ENCODE data around the gene IMMP2L. TPM values are rescaled to one million over a fixed set of nuclear protein-coding genes. Genes with fewer than 3 reads are reported as not detected.

Gene IMMP2L
- total RNA-seq, 2 donors from 2014 or later: 13.1 to 22.7 TPM

DNA sequence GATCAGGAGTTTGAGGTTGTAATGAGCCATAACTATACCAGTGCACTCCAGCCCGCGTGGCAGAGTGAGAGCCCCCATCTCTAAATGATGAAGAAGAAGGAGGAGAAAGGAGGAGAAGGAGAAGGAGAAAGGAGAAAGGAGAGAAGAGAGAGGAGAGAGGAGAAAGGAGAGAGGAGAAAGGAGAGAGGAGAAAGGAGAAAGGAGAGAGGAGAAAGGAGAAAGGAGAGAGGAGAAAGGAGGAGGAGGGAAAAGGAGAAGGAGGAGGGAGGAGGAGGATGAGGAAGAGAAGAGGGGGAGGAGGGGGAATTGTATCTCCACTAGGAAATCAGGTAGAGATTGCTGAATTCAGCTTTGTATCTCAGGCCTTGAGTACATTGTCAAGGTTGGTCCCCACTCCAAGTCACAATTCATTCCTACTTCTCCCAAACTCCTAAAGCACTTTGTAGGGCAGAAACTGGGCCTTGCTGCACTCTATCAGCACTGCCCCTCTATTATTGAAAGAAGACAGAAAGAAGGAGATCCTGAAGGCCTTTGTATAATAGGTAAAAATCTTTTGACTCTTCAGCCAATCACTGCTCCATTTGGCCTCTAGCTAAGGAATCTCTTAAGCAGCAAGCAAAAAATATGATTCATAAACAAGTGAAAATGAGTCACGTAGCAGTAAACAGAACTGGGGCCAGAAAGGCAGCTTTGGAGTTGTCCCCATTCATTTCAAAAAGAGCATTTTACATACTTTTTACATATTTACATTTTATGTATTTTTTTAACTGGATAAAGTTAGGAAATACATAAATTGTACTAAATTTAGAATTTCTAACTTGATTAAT, 178.0 kb downstream of the IMMP2L start:
- no peaks in the 10 kb centered on the region for H3K9me3 ChIP-seq
- ATAC-seq (ENCODE audit: insufficient number of reproducible peaks, low FRiP score, low read depth): no peak

DNA sequence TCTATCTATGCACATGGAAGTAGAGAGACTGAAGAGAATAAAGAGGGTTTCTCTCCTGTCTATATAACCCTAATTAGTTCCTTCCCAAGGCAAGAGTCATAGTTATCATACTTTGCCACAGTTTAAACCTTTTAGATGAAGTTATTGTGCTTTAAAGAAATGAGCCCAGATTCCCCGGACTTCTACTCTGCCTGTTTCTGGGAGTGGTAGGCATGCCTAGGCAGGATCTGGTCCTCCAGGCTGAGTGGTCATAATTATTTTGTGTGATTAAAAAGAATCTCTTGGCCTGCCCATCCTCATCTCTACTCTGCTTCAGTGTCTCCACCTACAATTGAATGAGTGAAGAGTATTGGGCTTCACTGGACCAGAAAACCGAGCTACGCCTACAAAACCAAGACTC, 179.2 kb downstream of the IMMP2L start:
- H3K4me1 ChIP-seq (ENCODE audit: control insufficient read depth in 1 of 2, low read depth in 2 of 2): peaks cover 3 to 9% of the 10 kb centered on the region in 2 donors
- no peak overlapping the region for H3K4me3 ChIP-seq
- no peak overlapping the region for H3K27ac ChIP-seq
- no peaks in the 10 kb centered on the region for H3K36me3 ChIP-seq
- TF ChIP-seq, protein P1, sequence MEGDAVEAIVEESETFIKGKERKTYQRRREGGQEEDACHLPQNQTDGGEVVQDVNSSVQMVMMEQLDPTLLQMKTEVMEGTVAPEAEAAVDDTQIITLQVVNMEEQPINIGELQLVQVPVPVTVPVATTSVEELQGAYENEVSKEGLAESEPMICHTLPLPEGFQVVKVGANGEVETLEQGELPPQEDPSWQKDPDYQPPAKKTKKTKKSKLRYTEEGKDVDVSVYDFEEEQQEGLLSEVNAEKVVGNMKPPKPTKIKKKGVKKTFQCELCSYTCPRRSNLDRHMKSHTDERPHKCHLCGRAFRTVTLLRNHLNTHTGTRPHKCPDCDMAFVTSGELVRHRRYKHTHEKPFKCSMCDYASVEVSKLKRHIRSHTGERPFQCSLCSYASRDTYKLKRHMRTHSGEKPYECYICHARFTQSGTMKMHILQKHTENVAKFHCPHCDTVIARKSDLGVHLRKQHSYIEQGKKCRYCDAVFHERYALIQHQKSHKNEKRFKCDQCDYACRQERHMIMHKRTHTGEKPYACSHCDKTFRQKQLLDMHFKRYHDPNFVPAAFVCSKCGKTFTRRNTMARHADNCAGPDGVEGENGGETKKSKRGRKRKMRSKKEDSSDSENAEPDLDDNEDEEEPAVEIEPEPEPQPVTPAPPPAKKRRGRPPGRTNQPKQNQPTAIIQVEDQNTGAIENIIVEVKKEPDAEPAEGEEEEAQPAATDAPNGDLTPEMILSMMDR (IDR thresholded peaks at IDR 0.05): no peak
- DNase-seq (ENCODE audit: low spot score): no peak
- no peaks in the 10 kb centered on the region for H3K9me3 ChIP-seq
- ATAC-seq (ENCODE audit: insufficient number of reproducible peaks, low FRiP score, low read depth): no peak
- H3K27me3 ChIP-seq (replicated peaks; ENCODE audit: insufficient read depth): no peaks in the 10 kb centered on the region

More for the DNA sequence above, 178.0 kb downstream of the IMMP2L start:
- no peaks in the 10 kb centered on the region for H3K27me3 ChIP-seq (replicated peaks; ENCODE audit: insufficient read depth)
- TF ChIP-seq, protein P1 (IDR thresholded peaks at IDR 0.05): no peak
- no peaks in the 10 kb centered on the region for H3K36me3 ChIP-seq
- peaks cover 7 to 20% of the 10 kb centered on the region in 2 donors for H3K4me1 ChIP-seq (ENCODE audit: control insufficient read depth in 1 of 2, low read depth in 2 of 2)
- no peak overlapping the region for H3K27ac ChIP-seq
- no peak for DNase-seq (ENCODE audit: low spot score)
- H3K4me3 ChIP-seq: no peak overlapping the region

DNA sequence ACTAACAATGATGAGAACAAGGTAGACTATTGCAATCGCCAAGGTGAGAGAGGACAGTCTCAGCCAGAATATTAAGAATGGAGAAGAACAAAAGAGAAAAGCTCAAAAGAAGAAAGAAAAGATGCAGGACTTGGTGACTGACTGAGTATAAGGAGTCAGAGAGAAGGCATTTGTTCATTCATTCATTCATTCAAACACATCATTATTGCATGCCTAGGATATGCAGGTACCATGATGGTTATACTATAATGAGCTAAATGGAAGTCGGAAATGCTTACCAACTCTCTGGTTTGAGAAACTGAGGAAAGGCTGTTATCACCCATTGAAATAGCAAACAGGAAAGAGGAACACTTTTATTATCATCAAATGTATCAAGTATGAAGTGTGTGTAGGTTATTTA, 180.7 kb downstream of the IMMP2L start:
- Histone ChIP-seq H3K9me3 (no peaks in the 10 kb centered on the region), H3K27me3 (replicated peaks; ENCODE audit: insufficient read depth) (no peaks in the 10 kb centered on the region), H3K36me3 (no peaks in the 10 kb centered on the region), H3K4me3 (no peak overlapping the region), H3K4me1 (ENCODE audit: control insufficient read depth in 1 of 2, low read depth in 2 of 2) (no peaks in the 10 kb centered on the region), H3K27ac (no peak overlapping the region)
- no peak for ATAC-seq (ENCODE audit: insufficient number of reproducible peaks, low FRiP score, low read depth)
- TF ChIP-seq, protein P1 (IDR thresholded peaks at IDR 0.05): no peak
- no peak for DNase-seq (ENCODE audit: low spot score)

DNA sequence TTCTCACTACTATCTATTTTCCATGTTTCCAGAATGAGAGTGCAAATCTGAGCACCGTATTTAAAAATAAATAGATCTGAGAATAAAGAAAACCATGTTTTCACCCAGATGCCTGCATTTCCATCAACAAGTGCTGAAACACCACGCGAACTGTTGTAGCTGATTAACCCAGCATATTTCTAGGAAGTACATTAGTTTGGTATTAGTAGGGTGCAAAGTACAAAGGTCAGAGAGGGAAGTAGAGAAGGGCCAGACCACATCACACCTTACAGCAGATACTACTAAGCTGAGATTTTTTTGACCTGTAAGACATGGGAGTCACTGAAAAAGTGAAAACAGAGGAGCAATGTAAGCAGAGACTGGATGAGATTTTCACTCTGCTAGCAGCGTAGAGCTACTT, 181.3 kb downstream of the IMMP2L start:
- H3K4me1 ChIP-seq (ENCODE audit: control insufficient read depth in 1 of 2, low read depth in 2 of 2): no peaks in the 10 kb centered on the region
- no peaks in the 10 kb centered on the region for H3K27me3 ChIP-seq (replicated peaks; ENCODE audit: insufficient read depth)
- DNase-seq (ENCODE audit: low spot score) (no peak), ATAC-seq (ENCODE audit: insufficient number of reproducible peaks, low FRiP score, low read depth) (no peak)
- no peak overlapping the region for H3K4me3 ChIP-seq
- no peaks in the 10 kb centered on the region for H3K9me3 ChIP-seq
- H3K27ac ChIP-seq: no peak overlapping the region
- H3K36me3 ChIP-seq: no peaks in the 10 kb centered on the region
- TF ChIP-seq, protein P1 (IDR thresholded peaks at IDR 0.05): no peak

DNA sequence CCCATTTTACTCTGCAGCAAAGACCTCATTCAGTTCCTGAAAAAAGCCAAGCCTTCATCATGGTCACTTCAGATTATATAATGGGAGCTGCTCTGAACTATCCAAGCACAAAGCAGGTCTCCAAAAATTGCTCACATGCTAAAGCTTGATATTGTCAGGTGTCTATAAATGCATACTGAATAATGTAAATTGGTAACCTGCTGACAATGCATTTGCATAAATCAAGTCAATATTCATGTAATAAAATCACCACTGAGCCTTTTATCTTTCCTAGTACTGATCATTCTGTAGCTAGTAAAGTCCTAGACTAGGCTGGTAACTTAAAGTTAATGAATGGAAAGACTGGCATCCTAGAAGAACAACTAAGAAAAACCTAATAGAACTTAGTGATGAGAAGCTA, 188.3 kb downstream of the IMMP2L start:
- no peak overlapping the region for H3K4me3 ChIP-seq

More for the DNA sequence above, 188.3 kb downstream of the IMMP2L start:
- ATAC-seq (ENCODE audit: insufficient number of reproducible peaks, low FRiP score, low read depth) (no peak), DNase-seq (ENCODE audit: low spot score) (no peak)
- no peaks in the 10 kb centered on the region for H3K9me3 ChIP-seq
- no peaks in the 10 kb centered on the region for H3K36me3 ChIP-seq
- H3K27ac ChIP-seq: no peak overlapping the region
- no peaks in the 10 kb centered on the region for H3K27me3 ChIP-seq (replicated peaks; ENCODE audit: insufficient read depth)
- TF ChIP-seq, protein P1 (IDR thresholded peaks at IDR 0.05): no peak
- H3K4me1 ChIP-seq (ENCODE audit: control insufficient read depth in 1 of 2, low read depth in 2 of 2): peaks cover 13 to 16% of the 10 kb centered on the region in 2 donors

Measured in thoracic aorta (tissue), 2 donors.